Esophagus squamous epithelium (tissue), 5 donors: ENCODE results near the gene PTGES. TPM values are rescaled to one million over a fixed set of nuclear protein-coding genes. Genes with fewer than 3 reads are reported as not detected.

Experiments
- DNase-seq: peaks from one replicate; lab custom pipeline; 2025; lab: John Stamatoyannopoulos, UW
- H3K27ac ChIP-seq, 4 donors: fragments of 200-600 bp; sonication (generic); one replicate each; pipeline ENCODE4 v1.5.1; 2016 to 2019; ENCODE audit warnings: mild to moderate bottlenecking in 1 of 4
- H3K27me3 ChIP-seq, 4 donors: fragments of 200-600 bp; sonication (generic); 1 replicate in 3 of 4; 2 replicates in 1 of 4; pipeline versions ENCODE4 v1.5.1 to v1.6.0; 2017 to 2021; ENCODE audit warnings: antibody characterized with exemption in 1 of 4
- H3K36me3 ChIP-seq, 3 donors: fragments of 200-600 bp; sonication (generic); one replicate each; pipeline ENCODE4 v1.5.1; 2016 to 2019
- H3K4me1 ChIP-seq, 3 donors: fragments of 200-600 bp; sonication (generic); one replicate each; pipeline ENCODE4 v1.5.1; 2017 to 2019
- H3K4me3 ChIP-seq, 4 donors: fragments of 200-600 bp; sonication (generic); 1 replicate in 3 of 4; 2 replicates in 1 of 4; pipeline ENCODE4 v1.5.1; 2016 to 2019; ENCODE audit warnings: mild to moderate bottlenecking in 2 of 4, moderate library complexity in 1 of 4
- H3K9me3 ChIP-seq, 3 donors: fragments of 200-600 bp; sonication (generic); one replicate each; pipeline ENCODE4 v1.5.1; 2016 to 2019
- CTCF ChIP-seq, 6 experiments: fragments of 450-650 bp in 4 of 6; fragments of 200-600 bp in 2 of 6; sonication (generic) in 2 of 6; IDR thresholded peaks; one replicate each; pipeline ENCODE4 v1.5.1; 2016 to 2019; ENCODE audit warnings: antibody characterized with exemption in 6 of 6, mild to moderate bottlenecking in 4 of 6, moderate library complexity in 4 of 6
- POLR2A ChIP-seq, 4 donors: fragments of 450-650 bp; IDR thresholded peaks; one replicate each; pipeline ENCODE4 v1.6.1; 2017; ENCODE audit warnings: antibody characterized with exemption in 4 of 4, mild to moderate bottlenecking in 4 of 4, moderate library complexity in 3 of 4
- WGBS, 2 donors: methylation state at CpG; one replicate each; pipeline ENCODE4 v1.1.5; 2018; 5-methylcytosine and 5-hydroxymethylcytosine counted together
- intact Hi-C: fragments of 100-400 bp; cut with DNase I; formaldehyde crosslinking; loops from one replicate; pipeline ENCODE4 v1.15.0; 2022
- total RNA-seq, 4 donors: library from RNA; depleted of rRNA; stranded (reverse); fragments of >200 nt; gene quantifications; one replicate each; pipeline ENCODE4 v1.1.0, GENCODE V29; 2016
- donor health status: DM: yes; HTN: yes; CAD: no.

The PTGES gene
- total RNA-seq, 4 donors from 2014 or later, result 5.6 to 31.2 (median 14.9) TPM

- no peaks in the 10 kb centered on the region for H3K36me3 ChIP-seq
- no peak for DNase-seq
- H3K4me3 ChIP-seq, result peak overlapping the region in 1 of 4 donors; percentile 21
- H3K9me3 ChIP-seq, result no peaks in the 10 kb centered on the region
- 61 to 68% methylated on average over 8 to 12 of the region's 15 CpGs for WGBS, 2 donors
- peaks cover 4 to 43% (median 7%) of the 10 kb centered on the region in 3 donors for H3K4me1 ChIP-seq
- TF ChIP-seq POLR2A (IDR thresholded peaks at IDR 0.05), result no peak
- no peak for TF ChIP-seq CTCF (IDR thresholded peaks at IDR 0.05)
- H3K27ac ChIP-seq, result peak overlapping the region in 1 of 4 donors; percentile 36
- H3K27me3 ChIP-seq, result peaks cover 0 to 14% (median 0%) of the 10 kb centered on the region in 4 donors
- intact Hi-C loops, result no loop called here
These were observed 38.3 kb downstream of the PTGES start for GRCh38 chr9:129714511-129715061.

- no peak overlapping the region for H3K4me3 ChIP-seq
- no peak for TF ChIP-seq CTCF (IDR thresholded peaks at IDR 0.05)
- no peak for TF ChIP-seq POLR2A (IDR thresholded peaks at IDR 0.05)
- peak overlapping the region; percentile 59 to 76 (median 72) for H3K27ac ChIP-seq
- no peaks in the 10 kb centered on the region for H3K9me3 ChIP-seq
- intact Hi-C loops, result no loop called here
- 82 to 87% methylated on average over 8 to 10 of the region's 10 CpGs for WGBS, 2 donors
- DNase-seq, result no peak
- H3K36me3 ChIP-seq, result no peaks in the 10 kb centered on the region
- peaks cover 4 to 52% (median 7%) of the 10 kb centered on the region in 3 donors for H3K4me1 ChIP-seq
- peaks cover 0 to 8% (median 0%) of the 10 kb centered on the region in 4 donors for H3K27me3 ChIP-seq
These were observed 39.5 kb downstream of the PTGES start for GRCh38 chr9:129713402-129713679.

GRCh38 chr9:129712634-129713401 is 40.0 kb downstream of the PTGES start:
- TF ChIP-seq CTCF (IDR thresholded peaks at IDR 0.05) (no peak), POLR2A (IDR thresholded peaks at IDR 0.05) (no peak)
- WGBS, 2 donors, result 53 to 61% methylated on average over 16 to 22 of the region's 26 CpGs
- H3K9me3 ChIP-seq, result no peaks in the 10 kb centered on the region
- intact Hi-C loops, result no loop called here
- peak overlapping the region in 2 of 4 donors; percentile 0 to 5 for H3K4me3 ChIP-seq
- H3K4me1 ChIP-seq, result peaks cover 4 to 52% (median 7%) of the 10 kb centered on the region in 3 donors
- H3K27me3 ChIP-seq, result peaks cover 0 to 8% (median 0%) of the 10 kb centered on the region in 4 donors
- no peak for DNase-seq
- H3K36me3 ChIP-seq, result no peaks in the 10 kb centered on the region
- peak overlapping the region; percentile 59 to 76 (median 72) for H3K27ac ChIP-seq

- peaks cover 4 to 42% (median 7%) of the 10 kb centered on the region in 3 donors for H3K4me1 ChIP-seq
- peaks cover 0 to 8% (median 0%) of the 10 kb centered on the region in 4 donors for H3K27me3 ChIP-seq
- H3K9me3 ChIP-seq, result no peaks in the 10 kb centered on the region
- no peaks in the 10 kb centered on the region for H3K36me3 ChIP-seq
- intact Hi-C loops, result no loop called here
- H3K27ac ChIP-seq, result no peak overlapping the region
- H3K4me3 ChIP-seq, result no peak overlapping the region
- no peak for DNase-seq
- TF ChIP-seq CTCF (IDR thresholded peaks at IDR 0.05) (no peak), POLR2A (IDR thresholded peaks at IDR 0.05) (no peak)
- WGBS, 2 donors, result 92 to 93% methylated on average over 3 of the region's 3 CpGs
These were observed 42.7 kb downstream of the PTGES start for GRCh38 chr9:129710169-129710453.

GRCh38 chr9:129709438-129710168 is 43.2 kb downstream of the PTGES start:
- no peaks in the 10 kb centered on the region for H3K9me3 ChIP-seq
- no peak for DNase-seq

More at GRCh38 chr9:129709438-129710168, 43.2 kb downstream of the PTGES start:
- Histone ChIP-seq H3K27ac (peak overlapping the region in 2 of 4 donors; percentile 9 to 13), H3K27me3 (peaks cover 0 to 8% (median 0%) of the 10 kb centered on the region in 4 donors), H3K4me3 (no peak overlapping the region), H3K36me3 (no peaks in the 10 kb centered on the region), H3K4me1 (peaks cover 4 to 37% (median 7%) of the 10 kb centered on the region in 3 donors)
- intact Hi-C loops, result no loop called here
- TF ChIP-seq CTCF (IDR thresholded peaks at IDR 0.05) (no peak), POLR2A (IDR thresholded peaks at IDR 0.05) (no peak)
- WGBS, 2 donors, result 76 to 77% methylated on average over 4 to 16 of the region's 17 CpGs
